Epithelial cell of esophagus (primary cell): ENCODE measurements around the gene CALML6.

ENCODE experiments used
- DNase-seq: peaks from one replicate; pipeline ENCODE4 v3.0.0; 2010; ENCODE audit warnings: low read depth
- H3K4me3 ChIP-seq: 2 replicates; pipeline ENCODE4 v1.5.1; 2011; ENCODE audit warnings: mild to moderate bottlenecking, low read length, control low read depth
- TF ChIP-seq, protein P1 (sequence below): IDR thresholded peaks from 2 replicates; pipeline ENCODE4 v1.5.1; 2011; ENCODE audit warnings: low read depth, mild to moderate bottlenecking, low read length, control low read depth, inconsistent platforms; ENCODE audit not compliant: insufficient read depth; ENCODE audit errors: missing control alignments

Gene CALML6, protein sequence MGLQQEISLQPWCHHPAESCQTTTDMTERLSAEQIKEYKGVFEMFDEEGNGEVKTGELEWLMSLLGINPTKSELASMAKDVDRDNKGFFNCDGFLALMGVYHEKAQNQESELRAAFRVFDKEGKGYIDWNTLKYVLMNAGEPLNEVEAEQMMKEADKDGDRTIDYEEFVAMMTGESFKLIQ

GRCh38 chr1:1914971-1915692 lies at the start of gene CALML6:
Gene CALML6 (plus strand): TSS chr1:1915260. CDS start chr1:1915281, 21 bp downstream.
- TF ChIP-seq, protein P1, sequence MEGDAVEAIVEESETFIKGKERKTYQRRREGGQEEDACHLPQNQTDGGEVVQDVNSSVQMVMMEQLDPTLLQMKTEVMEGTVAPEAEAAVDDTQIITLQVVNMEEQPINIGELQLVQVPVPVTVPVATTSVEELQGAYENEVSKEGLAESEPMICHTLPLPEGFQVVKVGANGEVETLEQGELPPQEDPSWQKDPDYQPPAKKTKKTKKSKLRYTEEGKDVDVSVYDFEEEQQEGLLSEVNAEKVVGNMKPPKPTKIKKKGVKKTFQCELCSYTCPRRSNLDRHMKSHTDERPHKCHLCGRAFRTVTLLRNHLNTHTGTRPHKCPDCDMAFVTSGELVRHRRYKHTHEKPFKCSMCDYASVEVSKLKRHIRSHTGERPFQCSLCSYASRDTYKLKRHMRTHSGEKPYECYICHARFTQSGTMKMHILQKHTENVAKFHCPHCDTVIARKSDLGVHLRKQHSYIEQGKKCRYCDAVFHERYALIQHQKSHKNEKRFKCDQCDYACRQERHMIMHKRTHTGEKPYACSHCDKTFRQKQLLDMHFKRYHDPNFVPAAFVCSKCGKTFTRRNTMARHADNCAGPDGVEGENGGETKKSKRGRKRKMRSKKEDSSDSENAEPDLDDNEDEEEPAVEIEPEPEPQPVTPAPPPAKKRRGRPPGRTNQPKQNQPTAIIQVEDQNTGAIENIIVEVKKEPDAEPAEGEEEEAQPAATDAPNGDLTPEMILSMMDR: no peak
- H3K4me3 ChIP-seq: no peak within 1 kb of the TSS
- DNase-seq: no peak

GRCh38 chr1:1867164-1867563 lies 47.9 kb upstream of the CALML6 start:
- no peak for DNase-seq
- no peak overlapping the region for H3K4me3 ChIP-seq
- TF ChIP-seq, protein P1: no peak

DNA sequence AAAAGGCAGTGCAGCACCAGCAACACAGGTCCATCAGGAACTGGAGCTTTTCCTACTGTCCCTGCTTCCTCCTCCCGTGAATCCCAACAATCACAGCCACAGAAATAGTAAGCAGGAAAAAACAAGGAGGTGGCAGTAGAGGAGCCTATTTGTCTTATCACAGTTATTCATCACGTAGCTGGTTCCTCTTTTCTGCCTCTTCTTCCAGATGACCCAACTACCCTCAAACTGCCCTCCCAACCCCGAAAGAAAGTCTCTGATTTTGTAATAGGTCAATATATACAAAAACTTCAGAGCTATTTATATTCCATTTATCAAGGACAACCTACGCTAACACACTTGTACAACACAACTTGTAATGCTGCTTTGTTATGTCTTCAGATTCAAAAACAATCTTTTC lies 45.6 kb upstream of the CALML6 start:
- no peak for DNase-seq
- TF ChIP-seq, protein P1: no peak
- no peak overlapping the region for H3K4me3 ChIP-seq

GRCh38 chr1:1872329-1872994 lies 42.6 kb upstream of the CALML6 start:
- no peak overlapping the region for H3K4me3 ChIP-seq
- TF ChIP-seq, protein P1: no peak
- no peak for DNase-seq

- DNase-seq: no peak
- TF ChIP-seq, protein P1: no peak
- H3K4me3 ChIP-seq: no peak overlapping the region
Measured at GRCh38 chr1:1873186-1873585, 41.9 kb upstream of the CALML6 start.

- no peak overlapping the region for H3K4me3 ChIP-seq
- TF ChIP-seq, protein P1: no peak
- no peak for DNase-seq
Measured at GRCh38 chr1:1874901-1875300, 40.2 kb upstream of the CALML6 start.
